Omental fat pad (tissue), 4 donors: ENCODE results near the gene KLC1. TPM values are rescaled to one million over a fixed set of nuclear protein-coding genes. Genes with fewer than 3 reads are reported as not detected.

Source experiments
- ATAC-seq: fragments of 150-250 bp; one replicate; pipeline ENCODE4 v1.9.1; 2016; ENCODE audit warnings: mild to moderate bottlenecking, moderate library complexity; ENCODE audit not compliant: low FRiP score
- DNase-seq: peaks from one replicate; pipeline ENCODE4 v3.0.0-alpha.2; 2019; ENCODE audit warnings: low spot score
- CTCF ChIP-seq, 3 donors: fragments of 450-650 bp; IDR thresholded peaks; one replicate each; pipeline ENCODE4 v1.5.1; 2016 to 2017; ENCODE audit warnings: antibody characterized with exemption in 3 of 3, mild to moderate bottlenecking in 3 of 3, moderate library complexity in 2 of 3
- total RNA-seq, 4 donors: library from RNA; depleted of rRNA; stranded (reverse); fragments of >200 nt; gene quantifications; one replicate each; pipeline ENCODE4 v1.1.0, GENCODE V29; 2016

The KLC1 gene
- total RNA-seq, 4 donors from 2014 or later: 195 to 349 (median 289) TPM

GRCh38 chr14:103669370-103669769 lies 40.4 kb downstream of the KLC1 start:
- DNase-seq (no peak), ATAC-seq (no peak)

GRCh38 chr14:103671911-103672310 lies 42.9 kb downstream of the KLC1 start:
- DNase-seq (no peak), ATAC-seq (no peak)
- TF ChIP-seq CTCF (IDR thresholded peaks at IDR 0.05): no peak

More at GRCh38 chr14:103669370-103669769, 40.4 kb downstream of the KLC1 start:
- TF ChIP-seq CTCF (IDR thresholded peaks at IDR 0.05): no peak

GRCh38 chr14:103675957-103676356 lies 46.9 kb downstream of the KLC1 start:
- ATAC-seq: no peak
- TF ChIP-seq CTCF (IDR thresholded peaks at IDR 0.05): no peak
- DNase-seq: no peak

- DNase-seq: no peak
- TF ChIP-seq CTCF (IDR thresholded peaks at IDR 0.05): no peak
- no peak for ATAC-seq
Observed at GRCh38 chr14:103676881-103677675, 48.1 kb downstream of the KLC1 start.

GRCh38 chr14:103679351-103679750 lies 50.3 kb downstream of the KLC1 start:
- TF ChIP-seq CTCF (IDR thresholded peaks at IDR 0.05): no peak
- no peak for DNase-seq
- peak; percentile 38 for ATAC-seq

- ATAC-seq (no peak), DNase-seq (no peak)
- TF ChIP-seq CTCF (IDR thresholded peaks at IDR 0.05): no peak
Observed at GRCh38 chr14:103680491-103681231, 51.6 kb downstream of the KLC1 start.
